Germinal center (tissue), 1 donor: ENCODE measurements around the gene MYOM3.
"Not testable (repeated sequence)": the region's sequence is repeated elsewhere in the genome, so short reads cannot be mapped to it uniquely, and the experiment has no call there.

ENCODE experiments used
- DNase-seq: peaks from one replicate; pipeline ENCODE4 v3.0.0; 2012; ENCODE audit warnings: mixed read lengths, low spot score

The MYOM3 gene

DNA sequence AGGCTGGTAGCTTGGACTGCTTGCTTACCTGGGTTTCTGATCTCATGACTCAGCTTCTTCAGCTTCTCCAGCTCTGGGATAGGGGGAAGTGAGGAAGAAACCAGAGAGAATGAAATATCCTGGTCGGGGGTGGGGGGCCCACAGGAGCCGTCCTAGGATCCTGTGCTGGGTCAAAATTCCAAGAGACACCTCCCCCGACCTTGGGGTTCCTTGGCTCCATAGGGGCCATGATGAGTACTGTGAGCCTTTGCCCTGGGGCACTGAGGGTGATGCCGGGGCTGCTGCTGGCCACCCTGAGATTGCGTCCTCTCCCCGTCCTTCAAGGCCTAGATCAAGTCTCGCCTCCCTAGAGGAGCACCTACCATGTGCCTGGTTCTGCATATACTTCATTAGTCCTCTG, 40.0 kb downstream of the MYOM3 start:
- no peak for DNase-seq

GRCh38 chr1:24070821-24071393, 41.0 kb downstream of the MYOM3 start:
- peak; percentile 88 for DNase-seq

GRCh38 chr1:24069817-24070216, 42.1 kb downstream of the MYOM3 start:
- no peak for DNase-seq

DNA sequence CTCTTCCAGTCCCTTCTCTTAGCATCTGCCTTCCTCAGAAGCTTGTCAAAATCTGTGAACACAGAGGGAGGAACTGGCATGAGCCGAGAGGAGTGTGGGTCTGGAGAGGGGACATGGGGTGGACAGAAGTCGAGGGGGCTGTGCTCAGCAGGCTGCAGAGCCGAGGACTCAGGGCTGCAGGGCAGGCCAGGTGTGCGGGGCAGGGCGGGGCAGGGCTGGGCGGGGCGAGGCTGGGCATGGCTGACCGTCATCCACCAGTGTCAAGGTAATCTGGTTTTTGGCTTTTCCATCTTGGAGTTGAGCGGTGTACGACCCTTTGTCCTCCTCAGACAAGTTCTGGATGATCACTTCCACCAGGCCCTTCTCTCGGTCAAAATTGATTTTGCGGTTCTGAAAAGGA, 44.0 kb downstream of the MYOM3 start:
- no peak for DNase-seq

DNA sequence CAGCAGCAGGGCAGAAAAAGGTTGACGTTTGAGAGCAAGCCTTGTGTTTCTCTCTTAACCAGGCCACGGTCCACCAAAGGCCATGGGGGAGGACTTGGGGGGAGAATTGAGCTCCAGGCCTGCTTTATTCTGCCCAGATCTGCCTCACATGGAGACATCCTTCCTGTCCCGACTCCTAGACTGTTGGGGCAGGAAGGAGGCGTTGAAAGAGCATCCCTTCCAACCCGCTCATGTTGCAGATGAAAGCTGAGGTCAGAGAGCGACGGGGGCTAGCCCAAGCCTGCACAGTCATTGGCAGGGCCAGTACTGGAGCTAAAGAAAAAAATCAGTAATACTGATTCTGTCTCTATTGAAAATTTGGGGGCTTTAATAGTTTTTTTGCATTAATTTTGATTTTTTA, 46.6 kb downstream of the MYOM3 start:
- no peak for DNase-seq

DNA sequence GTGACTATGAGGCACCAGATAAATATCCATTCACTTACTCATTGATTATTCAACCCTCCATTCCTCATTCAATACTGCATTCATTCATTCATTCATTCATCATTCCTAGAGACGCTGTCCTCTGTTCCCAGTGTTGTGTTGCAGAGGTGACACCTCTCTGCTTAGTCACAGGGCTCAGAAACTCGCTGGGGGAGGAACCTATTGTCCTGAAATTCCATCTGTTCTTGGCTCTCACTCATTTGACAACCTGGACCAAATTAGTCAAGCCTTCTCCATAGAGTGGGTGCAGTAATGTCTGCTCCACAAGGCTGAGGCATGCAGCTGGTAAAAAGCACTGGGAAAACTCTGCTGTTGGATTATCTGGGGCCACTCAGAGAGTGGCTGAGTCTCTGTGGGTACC, 49.7 kb downstream of the MYOM3 start:
- no peak for DNase-seq

DNA sequence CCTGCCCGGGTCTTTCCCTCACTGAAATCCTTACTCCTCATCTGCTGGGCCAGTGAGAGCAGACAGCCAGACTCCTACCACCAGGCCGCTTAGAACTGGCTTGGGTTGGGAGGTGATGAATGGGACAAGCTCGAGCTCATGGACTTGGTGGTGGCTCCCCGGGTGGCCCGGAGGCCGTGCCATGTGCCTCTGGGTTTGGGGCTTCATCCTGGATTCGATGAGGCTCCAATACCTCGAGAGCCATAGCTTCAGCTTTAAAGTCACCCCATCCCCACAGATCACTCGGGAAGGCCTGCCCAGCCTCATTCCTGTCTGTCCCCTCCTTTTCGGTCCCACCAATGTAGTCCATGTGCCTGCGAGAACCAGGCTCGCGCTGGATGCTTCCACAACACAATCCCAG, 51.5 kb downstream of the MYOM3 start:
- DNase-seq, result no peak

GRCh38 chr1:24058671-24059455, 53.1 kb downstream of the MYOM3 start:
- no peak for DNase-seq

- no peak for DNase-seq
Observed at GRCh38 chr1:24057171-24057570, 54.8 kb downstream of the MYOM3 start.

GRCh38 chr1:24055681-24056080, 56.3 kb downstream of the MYOM3 start:
- no peak for DNase-seq

DNA sequence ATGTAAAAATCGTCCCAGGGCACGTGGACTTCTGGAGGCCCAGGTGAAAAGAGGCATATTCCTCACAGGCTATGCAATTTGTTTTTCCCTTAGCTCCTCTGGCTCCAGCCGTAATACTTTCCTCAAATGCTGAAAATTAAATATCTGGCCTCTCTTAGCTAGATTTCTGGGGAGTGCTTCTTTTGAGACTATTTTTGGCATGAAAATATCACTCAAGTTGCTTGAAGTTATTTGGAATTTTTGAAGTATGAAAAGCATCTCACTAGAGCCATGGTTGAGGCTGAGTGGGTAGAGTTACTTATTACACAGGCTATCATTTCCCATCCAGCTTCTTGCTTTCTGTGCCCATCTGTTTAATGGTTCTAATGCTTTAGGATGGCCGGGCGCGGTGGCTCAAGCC, 59.7 kb downstream of the MYOM3 start:
- no peak for DNase-seq

- DNase-seq, result no peak
Observed at GRCh38 chr1:24051206-24051945, 60.6 kb downstream of the MYOM3 start.

GRCh38 chr1:24049733-24050132, 62.2 kb downstream of the MYOM3 start:
- DNase-seq, result no peak

DNA sequence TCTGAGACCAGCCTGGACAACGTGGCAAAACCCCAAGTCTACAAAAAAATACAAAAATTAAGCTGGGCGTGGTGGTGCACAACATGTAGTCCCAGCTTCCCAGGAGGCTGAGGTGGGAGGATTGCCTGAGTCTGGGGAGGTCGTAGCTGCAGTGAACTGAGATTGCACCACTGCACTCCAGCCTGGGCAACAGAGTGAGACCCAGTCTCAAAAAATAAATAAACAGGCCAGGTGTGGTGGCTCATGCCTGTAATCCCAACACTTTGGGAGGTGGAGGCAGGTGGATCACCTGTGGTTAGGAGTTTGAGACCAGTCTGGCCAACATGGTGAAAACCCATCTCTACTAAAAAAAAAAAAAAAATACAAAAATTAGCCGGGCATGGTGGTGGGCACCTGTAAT, 63.0 kb downstream of the MYOM3 start:
- DNase-seq, result not testable (repeated sequence)

DNA sequence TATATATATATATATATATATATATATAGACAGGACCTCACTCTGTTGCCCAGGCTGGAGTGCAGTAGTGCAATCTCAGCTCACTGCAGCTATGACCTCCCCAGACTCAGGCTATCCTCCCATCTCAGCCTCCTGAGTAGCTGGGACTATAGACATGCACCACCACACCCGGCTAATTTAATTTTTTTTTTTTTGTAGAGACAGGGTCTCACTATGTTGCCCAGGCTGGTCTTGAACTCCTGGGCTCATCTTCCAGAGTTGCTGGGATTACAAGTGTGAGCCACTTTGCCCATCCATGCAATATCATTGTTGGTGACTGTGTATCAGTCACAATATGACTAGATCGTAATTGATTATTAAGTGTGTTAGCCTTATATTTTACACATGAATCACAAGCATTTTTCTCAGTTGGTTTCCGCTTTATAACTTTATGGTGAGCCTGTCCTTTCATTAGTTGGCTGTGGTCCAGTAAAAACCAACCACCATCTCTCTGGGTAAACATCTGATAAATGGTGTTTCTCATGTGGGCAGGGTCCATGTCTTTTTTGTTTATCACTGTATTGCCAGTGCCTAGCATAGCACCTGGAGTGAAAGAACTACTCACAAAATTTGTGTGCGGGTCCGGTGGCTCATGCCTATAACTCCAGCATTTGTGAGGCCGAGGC, 63.6 kb downstream of the MYOM3 start:
- no peak for DNase-seq

GRCh38 chr1:24047110-24047477, 64.8 kb downstream of the MYOM3 start:
- DNase-seq, result no peak

DNA sequence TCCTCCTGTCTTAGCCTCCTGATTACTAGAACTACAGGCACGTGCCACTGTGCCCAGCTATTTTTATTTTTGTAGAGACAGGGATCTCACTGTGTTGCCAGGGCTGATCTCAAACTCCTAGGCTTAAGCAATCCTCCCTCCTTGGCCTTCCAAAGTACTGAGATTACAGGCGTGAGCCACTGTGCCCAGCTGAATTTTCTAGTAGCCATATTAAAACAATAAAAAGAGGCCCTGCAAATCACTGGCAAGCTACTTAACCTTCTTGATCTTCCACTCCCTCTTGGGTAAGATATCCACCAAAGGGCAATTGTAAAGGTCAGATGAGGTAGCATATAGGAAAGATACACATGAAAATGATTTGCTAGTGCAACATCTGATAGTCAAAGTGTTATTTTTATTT, 66.2 kb downstream of the MYOM3 start:
- DNase-seq, result no peak

GRCh38 chr1:24044672-24045071, 67.3 kb downstream of the MYOM3 start:
- DNase-seq, result not testable (repeated sequence)

DNA sequence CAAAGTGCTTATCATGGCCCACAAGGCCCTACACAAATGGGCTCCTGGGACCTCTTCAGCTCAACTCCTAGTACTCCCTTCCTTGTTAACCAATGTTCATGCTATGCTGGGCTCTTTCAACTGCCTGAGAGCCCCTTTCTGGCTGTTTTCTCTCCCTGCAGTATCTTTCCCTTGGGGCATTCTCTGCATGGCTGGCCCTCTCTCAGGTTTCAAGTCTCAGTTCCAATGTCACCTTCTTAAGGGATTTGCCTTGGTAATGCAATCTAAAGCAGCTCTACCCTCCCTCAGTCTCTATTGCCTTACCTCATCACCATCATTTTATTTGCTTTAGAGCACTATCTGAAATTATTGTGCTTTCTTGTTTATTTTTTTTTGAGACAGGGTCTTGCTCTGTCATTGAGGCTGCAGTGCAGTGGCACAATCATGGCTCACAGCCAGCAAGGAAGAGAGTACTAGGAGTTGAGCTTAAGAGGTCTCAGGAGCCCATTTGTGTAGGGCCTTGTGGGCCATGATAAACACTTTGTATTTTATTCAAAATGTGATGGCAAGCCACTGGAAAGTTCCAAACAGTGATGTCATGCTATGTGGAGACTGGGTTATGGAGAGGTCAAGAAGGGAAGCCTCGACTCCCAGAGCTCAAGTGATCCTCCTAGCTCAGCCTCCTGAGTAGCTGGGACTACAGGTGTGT, 68.4 kb downstream of the MYOM3 start:
- DNase-seq, result no peak

DNA sequence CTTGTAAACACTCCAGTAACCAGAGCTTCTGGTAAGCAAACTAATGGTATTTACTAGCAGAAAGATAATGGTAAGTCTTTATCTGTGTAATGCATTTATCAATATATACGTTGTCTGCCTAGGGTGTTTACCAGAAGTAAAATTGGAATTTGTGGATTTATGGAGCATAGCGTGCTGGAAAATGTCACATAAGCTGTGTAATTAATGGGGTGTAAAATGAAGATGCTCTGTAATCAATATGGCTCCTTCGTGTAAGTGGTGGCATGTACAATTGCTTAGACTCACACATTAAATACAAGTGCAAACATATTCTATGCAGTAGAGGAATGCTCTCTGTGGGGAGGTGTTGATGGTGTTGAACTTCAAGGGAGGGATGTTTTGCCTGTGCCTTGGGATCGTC, 69.6 kb downstream of the MYOM3 start:
- DNase-seq, result no peak

GRCh38 chr1:24036088-24036487, 75.8 kb downstream of the MYOM3 start:
- DNase-seq, result no peak

DNA sequence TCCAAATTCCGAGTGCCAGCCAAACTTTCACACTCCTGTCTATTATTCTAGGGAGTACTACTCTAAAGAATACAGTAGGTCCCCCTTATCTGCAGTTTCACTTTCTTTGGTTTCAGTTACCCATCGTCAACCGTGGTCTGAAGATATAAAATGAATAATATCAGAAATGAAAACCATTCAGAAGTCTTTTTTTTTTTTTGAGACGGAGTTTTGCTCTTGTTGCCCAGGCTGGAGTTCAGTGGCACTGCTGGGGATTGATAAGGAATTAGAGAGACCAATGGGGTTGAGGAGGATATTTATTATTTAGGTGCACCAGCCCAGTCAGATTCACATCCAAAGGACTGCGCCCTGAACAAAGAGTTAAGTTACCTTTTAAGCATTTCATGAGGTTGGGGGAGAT, 79.0 kb downstream of the MYOM3 start:
- no peak for DNase-seq
